MCF 10A (cell line): ENCODE results near the gene CALN1. TPM values are rescaled to one million over a fixed set of nuclear protein-coding genes. Genes with fewer than 3 reads are reported as not detected.

Experiments used
- BruUV-seq: library from RNA; stranded (reverse); fragments of 400-500 nt; replicated peaks from 2 replicates; lab custom pipeline; 2021; lab: Mats Ljungman, UMichigan
- CTCF ChIA-PET: fragments of 300-600 bp; sonication (Branson Sonifier 250); formaldehyde crosslinking; extraction: SDS; loops from one replicate; lab custom pipeline; 2021; ENCODE audit warnings: antibody characterized with exemption, inconsistent platforms; lab: Yijun Ruan, JAX
- POLR2A ChIA-PET: fragments of 300-600, 350-650 bp; sonication (Branson Sonifier 250); formaldehyde crosslinking; extraction: SDS; loops from one replicate; lab custom pipeline; 2020; ENCODE audit warnings: antibody characterized with exemption, inconsistent platforms; lab: Yijun Ruan, JAX
- DNase-seq: peaks from one replicate; pipeline ENCODE4 v3.0.0-alpha.2; 2018; ENCODE audit not compliant: unreplicated experiment
- H3K27ac Mint-ChIP-seq: one replicate; pipeline ENCODE4 v1.8.0; 2022; ENCODE audit warnings: mild to moderate bottlenecking, low read depth, mixed read lengths; ENCODE audit not compliant: unreplicated experiment
- H3K27me3 Mint-ChIP-seq: one replicate; pipeline ENCODE4 v1.8.0; 2022; ENCODE audit warnings: mixed read lengths; ENCODE audit not compliant: insufficient read depth, unreplicated experiment
- H3K36me3 Mint-ChIP-seq: one replicate; pipeline ENCODE4 v1.8.0; 2022; ENCODE audit warnings: mild to moderate bottlenecking, moderate library complexity, mixed read lengths; ENCODE audit not compliant: insufficient read depth, unreplicated experiment
- H3K4me1 Mint-ChIP-seq: one replicate; pipeline ENCODE4 v1.8.0; 2022; ENCODE audit warnings: mixed read lengths; ENCODE audit not compliant: insufficient read depth, unreplicated experiment
- H3K4me3 Mint-ChIP-seq: one replicate; pipeline ENCODE4 v1.8.0; 2022; ENCODE audit warnings: mild to moderate bottlenecking, moderate library complexity, mixed read lengths; ENCODE audit not compliant: unreplicated experiment
- H3K9me3 Mint-ChIP-seq: one replicate; pipeline ENCODE4 v1.8.0; 2022; ENCODE audit warnings: mixed read lengths; ENCODE audit not compliant: unreplicated experiment
- intact Hi-C: fragments of 100-400 bp; cut with micrococcal nuclease; formaldehyde crosslinking; loops from 2 replicates; pipeline ENCODE4 v1.14.1; 2022
- total RNA-seq: library from RNA; stranded (reverse); gene quantifications from 2 replicates; pipeline ENCODE4 v1.2.3, GENCODE V29; 2022
- TF ChIP-seq, protein P1 (sequence below): fragments of 200-600 bp; IDR thresholded peaks from one replicate; pipeline ENCODE4 v1.8.0; 2022; ENCODE audit warnings: antibody characterized with exemption, mild to moderate bottlenecking; ENCODE audit not compliant: unreplicated experiment

CALN1 gene
- total RNA-seq, 1 experiment from 2014 or later: not detected

GRCh38 chr7:72441791-72442190, 29.7 kb upstream of the CALN1 start:
- intact Hi-C loops: no loop called here
- Mint-ChIP-seq H3K9me3 (no peaks in the 10 kb centered on the region), H3K27me3 (peaks cover 26% of the 10 kb centered on the region), H3K4me3 (no peak overlapping the region), H3K27ac (no peak overlapping the region), H3K36me3 (no peaks in the 10 kb centered on the region), H3K4me1 (peaks cover 9% of the 10 kb centered on the region)
- BruUV-seq: no TSS peak
- no peak for DNase-seq
- TF ChIP-seq, protein P1, sequence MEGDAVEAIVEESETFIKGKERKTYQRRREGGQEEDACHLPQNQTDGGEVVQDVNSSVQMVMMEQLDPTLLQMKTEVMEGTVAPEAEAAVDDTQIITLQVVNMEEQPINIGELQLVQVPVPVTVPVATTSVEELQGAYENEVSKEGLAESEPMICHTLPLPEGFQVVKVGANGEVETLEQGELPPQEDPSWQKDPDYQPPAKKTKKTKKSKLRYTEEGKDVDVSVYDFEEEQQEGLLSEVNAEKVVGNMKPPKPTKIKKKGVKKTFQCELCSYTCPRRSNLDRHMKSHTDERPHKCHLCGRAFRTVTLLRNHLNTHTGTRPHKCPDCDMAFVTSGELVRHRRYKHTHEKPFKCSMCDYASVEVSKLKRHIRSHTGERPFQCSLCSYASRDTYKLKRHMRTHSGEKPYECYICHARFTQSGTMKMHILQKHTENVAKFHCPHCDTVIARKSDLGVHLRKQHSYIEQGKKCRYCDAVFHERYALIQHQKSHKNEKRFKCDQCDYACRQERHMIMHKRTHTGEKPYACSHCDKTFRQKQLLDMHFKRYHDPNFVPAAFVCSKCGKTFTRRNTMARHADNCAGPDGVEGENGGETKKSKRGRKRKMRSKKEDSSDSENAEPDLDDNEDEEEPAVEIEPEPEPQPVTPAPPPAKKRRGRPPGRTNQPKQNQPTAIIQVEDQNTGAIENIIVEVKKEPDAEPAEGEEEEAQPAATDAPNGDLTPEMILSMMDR: no peak
- POLR2A ChIA-PET: no interaction called here
- CTCF ChIA-PET: interaction anchor here (0.7 kb wide), 1 partner anchor 15 kb away, joined by 4 read pairs; no protein-coding TSS in a partner anchor

DNA sequence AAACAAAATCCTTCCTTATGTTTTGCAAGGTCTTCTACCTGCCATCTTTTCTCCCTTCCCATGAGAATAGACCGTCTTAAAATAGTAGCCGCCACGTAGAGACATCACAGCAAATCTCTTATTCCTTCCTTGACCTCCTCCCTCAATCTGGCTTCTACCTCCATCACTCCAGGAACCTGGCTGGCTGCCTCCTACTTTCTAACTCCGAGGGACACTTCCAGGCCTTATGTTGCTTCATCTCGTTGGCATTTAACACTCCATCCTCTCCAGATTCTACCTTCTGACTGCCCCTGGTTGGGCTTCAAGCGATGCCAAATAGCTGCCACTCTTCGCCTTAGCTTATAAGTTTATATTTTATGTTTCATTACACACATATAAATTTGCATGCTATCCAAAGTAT, 26.4 kb upstream of the CALN1 start:
- TF ChIP-seq, protein P1: no peak
- BruUV-seq: no TSS peak
- Mint-ChIP-seq H3K4me1 (peaks cover 8% of the 10 kb centered on the region), H3K4me3 (no peak overlapping the region), H3K27ac (no peak overlapping the region), H3K9me3 (no peaks in the 10 kb centered on the region), H3K27me3 (no peaks in the 10 kb centered on the region), H3K36me3 (no peaks in the 10 kb centered on the region)
- ChIA-PET CTCF (no interaction called here), POLR2A (no interaction called here)
- no peak for DNase-seq
- intact Hi-C loops: no loop called here

GRCh38 chr7:72437610-72438009, 25.5 kb upstream of the CALN1 start:
- H3K4me3 Mint-ChIP-seq: no peak overlapping the region
- peaks cover 8% of the 10 kb centered on the region for H3K4me1 Mint-ChIP-seq
- TF ChIP-seq, protein P1: no peak
- no peaks in the 10 kb centered on the region for H3K36me3 Mint-ChIP-seq
- no peaks in the 10 kb centered on the region for H3K27me3 Mint-ChIP-seq
- H3K27ac Mint-ChIP-seq: no peak overlapping the region
- ChIA-PET POLR2A (interaction anchor here (0.6 kb wide), 1 partner anchor 137 kb away, joined by 3 read pairs; no protein-coding TSS in a partner anchor), CTCF (interaction anchor here (0.6 kb wide), 1 partner anchor 542 kb away, joined by 3 read pairs; no protein-coding TSS in a partner anchor)
- intact Hi-C loops: no loop called here
- no peak for DNase-seq
- no TSS peak for BruUV-seq
- H3K9me3 Mint-ChIP-seq: no peaks in the 10 kb centered on the region

GRCh38 chr7:72437061-72437585, 25.0 kb upstream of the CALN1 start:
- no peak for DNase-seq
- ChIA-PET CTCF (interaction anchor here (0.6 to 0.7 kb wide), 3 partner anchors 57 to 1580 kb away, joined by 3 read pairs; no protein-coding TSS in a partner anchor), POLR2A (interaction anchor here (0.6 kb wide), 1 partner anchor 136 kb away, joined by 3 read pairs; no protein-coding TSS in a partner anchor)
- Mint-ChIP-seq H3K4me3 (no peak overlapping the region), H3K27ac (no peak overlapping the region), H3K9me3 (no peaks in the 10 kb centered on the region), H3K36me3 (no peaks in the 10 kb centered on the region), H3K27me3 (no peaks in the 10 kb centered on the region), H3K4me1 (peaks cover 6% of the 10 kb centered on the region)
- TF ChIP-seq, protein P1: no peak
- BruUV-seq: no TSS peak
- intact Hi-C loops: no loop called here
